ENCODE measurements around the gene CNTNAP2. TPM values are rescaled to one million over a fixed set of nuclear protein-coding genes. Genes with fewer than 3 reads are reported as not detected.

CNTNAP2 gene
- total and polyA plus RNA-seq, 2 of the 8 experiments (the other 6 are each of a cell fraction or from before 2014, with no cell fraction given): 27.9 to 71.0 TPM

GRCh38 chr7:147171013-147171391, 1054.4 kb downstream of the CNTNAP2 start (continued):
- TF ChIP-seq BACH1 (IDR thresholded peaks at IDR 0.05; ENCODE audit: low read length) (no peak), CHD7 (IDR thresholded peaks at IDR 0.05; ENCODE audit: insufficient replicate concordance, low read length) (no peak)
